Measurements from ENCODE around the gene PLA2G4F.

Gene PLA2G4F

DNA sequence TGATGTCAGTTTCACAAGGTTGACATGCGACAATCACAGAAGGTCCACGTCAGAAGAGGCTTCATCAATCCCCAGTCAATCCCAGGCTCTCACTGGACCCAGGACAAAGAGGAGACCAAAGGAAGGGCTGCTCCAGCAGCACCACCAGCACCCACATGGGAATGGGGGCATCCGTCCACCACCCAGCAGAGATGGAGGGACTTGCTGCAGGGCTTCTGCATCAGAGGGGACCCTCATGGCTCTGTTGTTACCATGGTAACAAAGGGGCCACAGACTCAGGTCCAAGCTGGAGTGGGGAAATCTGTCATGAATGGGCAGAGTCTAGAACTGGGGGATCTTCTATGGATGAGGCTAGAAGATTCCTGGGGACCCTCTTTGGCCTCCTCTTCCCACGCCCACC is 13.1 kb downstream of the PLA2G4F start:
- Histone ChIP-seq H3K9me3 (ENCODE audit: insufficient read depth, low read length) (peaks cover 16% of the 10 kb centered on the region; the same call in 1 of the 2 replicates), H3K27me3 (ENCODE audit: insufficient read depth, insufficient read length) (no peaks in the 10 kb centered on the region), H3K4me3 (ENCODE audit: insufficient read length, low read depth) (no peak overlapping the region), H3K4me1 (ENCODE audit: insufficient read depth, insufficient read length) (peaks cover 13% of the 10 kb centered on the region), H3K36me3 (ENCODE audit: insufficient read depth, insufficient read length, low read length) (no peaks in the 10 kb centered on the region), H3K9ac (ENCODE audit: insufficient read length, low read depth) (no peak overlapping the region)
- no peak for DNase-seq (ENCODE audit: low read depth, low spot score)
- TF ChIP-seq SUZ12 (IDR thresholded peaks at IDR 0.05; ENCODE audit: extremely low read depth, insufficient read depth, insufficient read length): no peak
- TF ChIP-seq YY1 (IDR thresholded peaks at IDR 0.05; ENCODE audit: insufficient read depth, insufficient read length): no peak
- no peak for TF ChIP-seq ZNF274 (IDR thresholded peaks at IDR 0.05; ENCODE audit: low read depth, low read length)

DNA sequence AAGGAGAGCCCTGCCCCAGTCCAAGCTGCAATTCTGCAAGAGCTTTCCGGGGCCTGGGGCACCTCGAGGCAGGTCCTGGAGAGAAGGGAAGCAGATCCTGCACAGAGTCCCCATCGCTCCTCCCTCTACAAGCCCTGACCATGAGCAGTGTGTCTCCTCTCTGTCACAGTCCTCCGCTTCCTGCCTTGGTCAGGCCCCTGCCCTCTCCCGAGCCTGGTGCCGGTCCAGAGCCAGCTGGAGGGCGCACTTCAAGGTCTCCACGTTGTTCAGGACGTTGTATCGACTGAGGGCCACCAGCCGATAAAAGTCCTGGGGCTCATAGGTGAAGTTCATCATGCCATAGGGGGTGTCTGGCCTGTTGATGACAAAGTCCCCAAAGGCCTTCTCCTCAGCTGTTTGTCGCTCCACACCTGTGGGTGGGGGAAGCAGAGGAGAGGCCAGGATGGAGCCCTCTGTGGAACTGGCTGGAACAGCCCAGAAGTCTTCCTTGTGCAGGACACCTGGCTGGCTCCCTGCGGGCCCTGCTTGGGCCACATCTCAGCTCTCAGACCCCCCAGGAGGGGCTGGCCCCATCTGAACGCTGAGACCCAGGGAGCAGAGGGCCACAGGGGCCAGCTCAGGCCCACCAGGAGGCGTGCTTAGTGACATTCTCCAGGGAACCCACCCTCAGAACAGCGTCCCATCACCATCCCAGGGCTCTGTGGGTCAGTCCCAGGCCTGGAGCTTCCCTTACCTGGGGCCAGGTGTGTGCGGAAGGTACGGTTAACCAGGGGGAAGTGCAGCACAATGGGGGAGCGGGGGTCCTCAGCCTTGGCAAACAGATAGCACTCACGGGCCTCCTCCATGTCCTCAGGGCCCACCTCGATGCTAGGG is 14.4 kb downstream of the PLA2G4F start:
- Histone ChIP-seq H3K9me3 (ENCODE audit: insufficient read depth, low read length) (peaks cover 18% of the 10 kb centered on the region; the same call in 1 of the 2 replicates), H3K27me3 (ENCODE audit: insufficient read depth, insufficient read length) (no peaks in the 10 kb centered on the region), H3K4me1 (ENCODE audit: insufficient read depth, insufficient read length) (peaks cover 8% of the 10 kb centered on the region), H3K36me3 (ENCODE audit: insufficient read depth, insufficient read length, low read length) (no peaks in the 10 kb centered on the region), H3K4me3 (ENCODE audit: insufficient read length, low read depth) (no peak overlapping the region), H3K9ac (ENCODE audit: insufficient read length, low read depth) (no peak overlapping the region)
- no peak for DNase-seq (ENCODE audit: low read depth, low spot score)
- TF ChIP-seq SUZ12 (IDR thresholded peaks at IDR 0.05; ENCODE audit: extremely low read depth, insufficient read depth, insufficient read length) (no peak), YY1 (IDR thresholded peaks at IDR 0.05; ENCODE audit: insufficient read depth, insufficient read length) (no peak), ZNF274 (IDR thresholded peaks at IDR 0.05; ENCODE audit: low read depth, low read length) (no peak)

DNA sequence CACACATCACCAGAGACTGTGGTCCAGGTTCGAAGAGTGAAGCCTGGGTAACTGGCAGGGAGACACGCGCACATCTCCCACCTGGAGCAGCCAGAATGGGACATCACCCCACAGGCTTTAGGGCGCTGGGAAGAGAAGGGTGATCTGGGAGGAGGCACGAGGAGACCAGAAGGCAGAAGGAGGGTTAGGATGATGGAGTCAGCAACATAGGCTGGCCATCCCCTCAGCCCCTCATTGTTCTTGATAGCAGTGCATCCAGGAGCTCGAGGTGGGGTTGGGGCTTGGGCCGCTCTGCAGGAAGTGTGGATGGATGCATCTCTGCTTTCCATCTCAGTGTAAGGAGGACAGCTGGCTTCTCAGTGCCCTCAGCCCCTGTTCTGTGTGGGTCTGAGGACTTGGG is 15.2 kb downstream of the PLA2G4F start:
- TF ChIP-seq SUZ12 (IDR thresholded peaks at IDR 0.05; ENCODE audit: extremely low read depth, insufficient read depth, insufficient read length): no peak
- TF ChIP-seq ZNF274 (IDR thresholded peaks at IDR 0.05; ENCODE audit: low read depth, low read length): no peak
- TF ChIP-seq YY1 (IDR thresholded peaks at IDR 0.05; ENCODE audit: insufficient read depth, insufficient read length): no peak
- no peaks in the 10 kb centered on the region for H3K27me3 ChIP-seq (ENCODE audit: insufficient read depth, insufficient read length)
- H3K9ac ChIP-seq (ENCODE audit: insufficient read length, low read depth): no peak overlapping the region
- no peak for DNase-seq (ENCODE audit: low read depth, low spot score)
- no peak overlapping the region for H3K4me3 ChIP-seq (ENCODE audit: insufficient read length, low read depth)
- H3K9me3 ChIP-seq (ENCODE audit: insufficient read depth, low read length): peaks cover 18% of the 10 kb centered on the region; the same call in 1 of the 2 replicates
- no peaks in the 10 kb centered on the region for H3K36me3 ChIP-seq (ENCODE audit: insufficient read depth, insufficient read length, low read length)
- H3K4me1 ChIP-seq (ENCODE audit: insufficient read depth, insufficient read length): peaks cover 5% of the 10 kb centered on the region

DNA sequence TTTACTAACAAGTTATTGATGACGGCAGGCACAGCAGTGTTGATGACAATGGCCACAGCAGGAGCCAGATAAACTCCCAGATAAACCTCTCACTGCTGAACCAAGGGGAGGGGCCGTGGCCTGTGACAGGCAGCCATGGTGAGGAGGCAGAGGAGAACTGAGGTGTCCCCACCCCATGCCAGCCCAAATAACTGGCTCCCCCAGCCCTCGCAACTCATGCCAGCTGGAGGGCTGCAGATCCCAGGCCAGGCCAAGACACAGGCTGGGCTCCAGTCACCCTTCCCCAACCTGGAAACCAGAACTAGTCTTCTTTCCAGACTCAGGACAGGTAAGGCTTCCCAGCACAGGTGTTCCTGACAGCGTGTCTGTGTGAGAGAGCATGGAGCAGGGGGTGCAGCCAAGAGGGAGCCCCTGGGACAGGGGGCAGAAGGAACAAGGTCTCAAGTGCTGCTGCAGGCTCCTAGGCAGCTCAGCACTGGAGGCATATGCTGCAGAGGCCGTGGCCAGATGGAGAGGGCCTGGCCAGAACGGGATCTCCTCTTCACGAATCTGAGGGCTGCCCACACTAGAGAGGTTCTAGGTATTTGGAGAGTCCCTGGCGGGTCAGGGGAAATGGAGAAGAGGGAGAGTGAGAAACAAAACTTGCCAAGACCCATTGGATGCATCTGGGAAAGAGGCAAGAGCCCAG is 15.9 kb downstream of the PLA2G4F start:
- peaks cover 18% of the 10 kb centered on the region; the same call in 1 of the 2 replicates for H3K9me3 ChIP-seq (ENCODE audit: insufficient read depth, low read length)
- H3K4me1 ChIP-seq (ENCODE audit: insufficient read depth, insufficient read length): no peaks in the 10 kb centered on the region
- no peak overlapping the region for H3K4me3 ChIP-seq (ENCODE audit: insufficient read length, low read depth)
- DNase-seq (ENCODE audit: low read depth, low spot score): no peak
- H3K27me3 ChIP-seq (ENCODE audit: insufficient read depth, insufficient read length): no peaks in the 10 kb centered on the region
- no peak for TF ChIP-seq SUZ12 (IDR thresholded peaks at IDR 0.05; ENCODE audit: extremely low read depth, insufficient read depth, insufficient read length)
- TF ChIP-seq YY1 (IDR thresholded peaks at IDR 0.05; ENCODE audit: insufficient read depth, insufficient read length): no peak
- no peak for TF ChIP-seq ZNF274 (IDR thresholded peaks at IDR 0.05; ENCODE audit: low read depth, low read length)
- no peaks in the 10 kb centered on the region for H3K36me3 ChIP-seq (ENCODE audit: insufficient read depth, insufficient read length, low read length)
- no peak overlapping the region for H3K9ac ChIP-seq (ENCODE audit: insufficient read length, low read depth)

DNA sequence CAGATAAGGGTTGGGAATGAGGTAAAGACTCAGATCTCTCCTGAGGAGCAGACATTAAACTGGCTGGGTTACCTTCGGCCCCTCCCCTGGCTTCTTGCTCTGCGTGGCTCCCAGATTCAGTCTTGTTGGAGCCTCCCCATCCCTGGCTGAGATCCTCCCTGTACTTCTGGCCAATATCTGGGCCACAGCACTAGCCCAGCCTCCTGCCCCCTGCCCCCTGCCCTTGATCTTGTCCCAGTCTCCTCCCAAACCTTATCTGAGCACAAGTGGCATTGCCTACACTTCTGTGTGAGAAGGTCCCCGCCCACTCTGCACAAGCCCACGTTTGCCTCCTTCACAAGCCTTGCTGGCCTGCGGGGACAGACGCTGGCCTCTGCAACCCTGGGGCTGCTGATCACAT is 16.8 kb downstream of the PLA2G4F start:
- H3K36me3 ChIP-seq (ENCODE audit: insufficient read depth, insufficient read length, low read length): no peaks in the 10 kb centered on the region
- no peak for TF ChIP-seq SUZ12 (IDR thresholded peaks at IDR 0.05; ENCODE audit: extremely low read depth, insufficient read depth, insufficient read length)
- TF ChIP-seq YY1 (IDR thresholded peaks at IDR 0.05; ENCODE audit: insufficient read depth, insufficient read length): no peak
- H3K4me3 ChIP-seq (ENCODE audit: insufficient read length, low read depth): no peak overlapping the region
- H3K9ac ChIP-seq (ENCODE audit: insufficient read length, low read depth): no peak overlapping the region
- no peaks in the 10 kb centered on the region for H3K27me3 ChIP-seq (ENCODE audit: insufficient read depth, insufficient read length)
- H3K9me3 ChIP-seq (ENCODE audit: insufficient read depth, low read length): peaks cover 18% of the 10 kb centered on the region; the same call in 1 of the 2 replicates
- DNase-seq (ENCODE audit: low read depth, low spot score): no peak
- H3K4me1 ChIP-seq (ENCODE audit: insufficient read depth, insufficient read length): no peaks in the 10 kb centered on the region

DNA sequence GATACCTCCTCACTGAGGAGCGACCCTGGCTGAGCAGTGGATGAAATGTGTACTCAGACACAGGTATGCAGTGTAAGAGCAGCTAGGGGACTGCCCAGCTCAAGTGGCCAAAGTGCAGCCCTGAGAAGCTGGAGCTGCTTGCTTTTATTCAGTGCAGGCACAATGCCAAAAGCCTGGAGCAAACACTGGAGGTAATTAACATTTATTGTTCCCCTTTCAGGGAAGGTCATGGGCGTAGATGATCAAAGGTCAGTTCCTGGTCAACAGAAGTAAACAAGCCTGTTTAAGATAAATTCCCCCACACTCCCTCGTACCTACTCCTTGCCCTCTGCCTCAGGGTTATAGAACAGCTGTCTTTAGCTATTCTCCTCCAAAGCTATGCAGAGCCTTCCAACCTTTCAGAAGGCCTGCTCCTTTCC is 17.5 kb downstream of the PLA2G4F start:
- Histone ChIP-seq H3K36me3 (ENCODE audit: insufficient read depth, insufficient read length, low read length) (no peaks in the 10 kb centered on the region), H3K9me3 (ENCODE audit: insufficient read depth, low read length) (peaks cover 18% of the 10 kb centered on the region; the same call in 1 of the 2 replicates), H3K4me1 (ENCODE audit: insufficient read depth, insufficient read length) (no peaks in the 10 kb centered on the region), H3K9ac (ENCODE audit: insufficient read length, low read depth) (no peak overlapping the region), H3K27me3 (ENCODE audit: insufficient read depth, insufficient read length) (no peaks in the 10 kb centered on the region), H3K4me3 (ENCODE audit: insufficient read length, low read depth) (no peak overlapping the region)
- TF ChIP-seq YY1 (IDR thresholded peaks at IDR 0.05; ENCODE audit: insufficient read depth, insufficient read length): no peak
- TF ChIP-seq ZNF274 (IDR thresholded peaks at IDR 0.05; ENCODE audit: low read depth, low read length): no peak
- TF ChIP-seq SUZ12 (IDR thresholded peaks at IDR 0.05; ENCODE audit: extremely low read depth, insufficient read depth, insufficient read length): no peak
- DNase-seq (ENCODE audit: low read depth, low spot score): no peak

DNA sequence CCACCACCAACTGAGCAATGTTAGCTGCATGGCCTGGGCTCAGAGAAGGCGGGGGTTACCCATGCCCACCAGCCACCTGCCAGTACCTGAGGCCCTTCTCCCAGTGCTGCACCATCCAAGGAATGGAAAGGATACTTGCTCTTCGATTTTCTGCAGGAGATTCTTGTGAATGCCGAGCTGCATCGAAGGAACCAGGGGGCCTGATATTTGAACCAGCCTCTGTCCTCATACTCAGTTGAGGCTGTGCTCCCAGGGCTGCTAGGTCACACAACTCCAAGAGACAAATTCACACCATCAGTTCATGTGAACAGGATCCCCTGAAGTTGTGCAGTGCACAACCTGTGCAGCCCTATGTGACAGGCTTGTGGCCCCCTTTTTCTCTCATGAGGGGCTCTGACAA is 18.0 kb downstream of the PLA2G4F start:
- TF ChIP-seq SUZ12 (IDR thresholded peaks at IDR 0.05; ENCODE audit: extremely low read depth, insufficient read depth, insufficient read length) (no peak), YY1 (IDR thresholded peaks at IDR 0.05; ENCODE audit: insufficient read depth, insufficient read length) (no peak), ZNF274 (IDR thresholded peaks at IDR 0.05; ENCODE audit: low read depth, low read length) (no peak)
- no peak overlapping the region for H3K4me3 ChIP-seq (ENCODE audit: insufficient read length, low read depth)
- no peak for DNase-seq (ENCODE audit: low read depth, low spot score)
- no peaks in the 10 kb centered on the region for H3K4me1 ChIP-seq (ENCODE audit: insufficient read depth, insufficient read length)
- no peaks in the 10 kb centered on the region for H3K27me3 ChIP-seq (ENCODE audit: insufficient read depth, insufficient read length)
- no peaks in the 10 kb centered on the region for H3K36me3 ChIP-seq (ENCODE audit: insufficient read depth, insufficient read length, low read length)
- H3K9me3 ChIP-seq (ENCODE audit: insufficient read depth, low read length): peaks cover 18% of the 10 kb centered on the region; the same call in 1 of the 2 replicates
- H3K9ac ChIP-seq (ENCODE audit: insufficient read length, low read depth): no peak overlapping the region
